HepG2 (cell line): Measurements from ENCODE around the gene CBX7.

Source experiments
- BHLHE40 ChIP-seq: IDR thresholded peaks from 2 replicates; pipeline ENCODE4 v1.6.1; 2011; ENCODE audit warnings: low read length, improper control_type of control experiment
- POLR2AphosphoS5 ChIP-seq: IDR thresholded peaks from 2 replicates; pipeline ENCODE4 v1.6.1; 2012; ENCODE audit warnings: low read depth, low read length
- RAD21 ChIP-seq: fragments of 450-650 bp; formaldehyde crosslinking; IDR thresholded peaks from 2 replicates; pipeline ENCODE4 v1.5.0; 2020; ENCODE audit warnings: mild to moderate bottlenecking
- SP2 ChIP-seq: sonication (generic); formaldehyde crosslinking; IDR thresholded peaks from 2 replicates; pipeline ENCODE4 v1.5.1; 2020; ENCODE audit warnings: mild to moderate bottlenecking, missing genetic modification reagents
- ZNF253 ChIP-seq: sonication (generic); formaldehyde crosslinking; IDR thresholded peaks from 2 replicates; pipeline ENCODE4 v1.8.0; 2022; ENCODE audit warnings: mild to moderate bottlenecking, missing genetic modification reagents, borderline replicate concordance
- TF ChIP-seq, protein P1 (sequence below): sonication (generic); formaldehyde crosslinking; IDR thresholded peaks from 2 replicates; pipeline ENCODE4 v1.5.0; 2020; ENCODE audit warnings: mild to moderate bottlenecking, missing genetic modification reagents, moderate library complexity

DNA sequence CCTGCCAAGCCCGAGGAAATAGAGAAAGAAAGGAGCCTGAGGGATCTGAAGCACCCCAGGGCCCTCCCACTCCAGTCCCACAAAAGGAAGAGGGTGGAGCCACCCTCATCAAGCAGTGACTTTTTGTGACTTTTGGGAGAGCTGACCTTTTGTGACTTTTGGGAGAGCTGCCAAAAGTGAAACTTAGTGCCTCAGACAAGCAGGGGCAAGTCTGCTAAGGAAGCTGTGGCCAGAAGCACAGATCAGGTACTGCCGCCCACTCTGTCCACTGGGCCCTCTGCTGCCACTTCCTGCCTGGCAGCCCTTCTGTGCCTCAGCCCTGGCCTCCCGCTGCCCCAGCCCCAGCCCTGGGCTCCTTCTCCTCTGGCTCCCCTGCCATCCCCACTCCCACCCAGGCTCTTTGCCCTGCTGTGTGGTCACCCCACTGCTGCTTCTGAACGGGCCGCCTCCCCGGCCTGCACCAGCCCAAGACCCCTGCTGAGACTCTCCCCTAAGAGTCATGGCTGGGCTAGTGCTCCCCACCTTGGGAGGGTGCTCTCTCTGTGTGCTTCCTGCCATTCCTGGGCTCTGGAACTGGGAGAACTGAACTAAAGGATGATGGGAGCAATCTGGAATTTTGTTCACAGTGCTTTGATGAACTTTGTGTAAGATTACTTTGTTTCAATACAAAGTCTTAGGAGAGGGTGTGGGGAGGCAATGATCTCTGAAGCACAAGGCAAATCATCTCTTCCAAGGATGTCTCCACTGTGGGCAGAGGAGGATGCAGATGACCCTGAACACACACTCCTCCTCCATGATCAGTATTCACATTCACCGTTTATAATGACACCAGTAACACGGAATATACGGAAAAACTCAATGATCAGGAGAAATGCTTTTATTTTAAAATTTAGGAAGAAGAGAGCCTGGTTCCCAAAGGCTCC is 55.1 kb downstream of the CBX7 start, which contains the start of gene APOBEC3H:
- TF ChIP-seq, protein P1, sequence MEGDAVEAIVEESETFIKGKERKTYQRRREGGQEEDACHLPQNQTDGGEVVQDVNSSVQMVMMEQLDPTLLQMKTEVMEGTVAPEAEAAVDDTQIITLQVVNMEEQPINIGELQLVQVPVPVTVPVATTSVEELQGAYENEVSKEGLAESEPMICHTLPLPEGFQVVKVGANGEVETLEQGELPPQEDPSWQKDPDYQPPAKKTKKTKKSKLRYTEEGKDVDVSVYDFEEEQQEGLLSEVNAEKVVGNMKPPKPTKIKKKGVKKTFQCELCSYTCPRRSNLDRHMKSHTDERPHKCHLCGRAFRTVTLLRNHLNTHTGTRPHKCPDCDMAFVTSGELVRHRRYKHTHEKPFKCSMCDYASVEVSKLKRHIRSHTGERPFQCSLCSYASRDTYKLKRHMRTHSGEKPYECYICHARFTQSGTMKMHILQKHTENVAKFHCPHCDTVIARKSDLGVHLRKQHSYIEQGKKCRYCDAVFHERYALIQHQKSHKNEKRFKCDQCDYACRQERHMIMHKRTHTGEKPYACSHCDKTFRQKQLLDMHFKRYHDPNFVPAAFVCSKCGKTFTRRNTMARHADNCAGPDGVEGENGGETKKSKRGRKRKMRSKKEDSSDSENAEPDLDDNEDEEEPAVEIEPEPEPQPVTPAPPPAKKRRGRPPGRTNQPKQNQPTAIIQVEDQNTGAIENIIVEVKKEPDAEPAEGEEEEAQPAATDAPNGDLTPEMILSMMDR (CRISPR knock-in tag), result no peak
- no peak for TF ChIP-seq ZNF253 (CRISPR knock-in tag)
- TF ChIP-seq RAD21 (CRISPR knock-in tag), result no peak
- no peak for TF ChIP-seq BHLHE40
- TF ChIP-seq POLR2AphosphoS5, result no peak
- TF ChIP-seq SP2 (CRISPR knock-in tag), result no peak
